Rectal smooth muscle tissue (tissue), 1 donor: ENCODE data around the gene MRPS23.
A peak's percentile ranks its signal among the peaks of the same experiment; 100 is the strongest.

ENCODE experiments used
- H3K27ac ChIP-seq: one replicate; pipeline ENCODE4 v1.7.0; 2013; ENCODE audit warnings: low read depth, low read length, inconsistent platforms
- H3K27me3 ChIP-seq: one replicate; pipeline ENCODE4 v1.7.0; 2013; ENCODE audit warnings: low read length; ENCODE audit not compliant: control insufficient read depth, insufficient read depth
- H3K36me3 ChIP-seq: one replicate; pipeline ENCODE4 v1.7.0; 2013; ENCODE audit warnings: low read length; ENCODE audit not compliant: control insufficient read depth, insufficient read depth
- H3K4me1 ChIP-seq: one replicate; pipeline ENCODE4 v1.7.0; 2013; ENCODE audit warnings: low read length; ENCODE audit not compliant: control insufficient read depth, insufficient read depth
- H3K4me3 ChIP-seq: one replicate; pipeline ENCODE4 v1.7.0; 2013; ENCODE audit warnings: low read length
- H3K9ac ChIP-seq: one replicate; pipeline ENCODE4 v1.7.0; 2013; ENCODE audit warnings: low read length

Gene MRPS23

GRCh38 chr17:57867126-57867525 is 17.3 kb upstream of the MRPS23 start:
- no peak overlapping the region for H3K9ac ChIP-seq
- H3K27ac ChIP-seq = peak overlapping the region; percentile 86

GRCh38 chr17:57866723-57867122 is 16.9 kb upstream of the MRPS23 start:
- Histone ChIP-seq H3K36me3 (peaks cover 2% of the 10 kb centered on the region), H3K27me3 (no peaks in the 10 kb centered on the region), H3K27ac (peak overlapping the region; percentile 86), H3K4me3 (no peak overlapping the region), H3K9ac (no peak overlapping the region), H3K4me1 (peaks cover 42% of the 10 kb centered on the region)

More at GRCh38 chr17:57867126-57867525, 17.3 kb upstream of the MRPS23 start:
- Histone ChIP-seq H3K36me3 (peaks cover 2% of the 10 kb centered on the region), H3K4me3 (no peak overlapping the region), H3K27me3 (no peaks in the 10 kb centered on the region), H3K4me1 (peaks cover 44% of the 10 kb centered on the region)

GRCh38 chr17:57866319-57866718 is 16.5 kb upstream of the MRPS23 start:
- peaks cover 2% of the 10 kb centered on the region for H3K36me3 ChIP-seq
- H3K27ac ChIP-seq = peak overlapping the region; percentile 27
- H3K4me1 ChIP-seq = peaks cover 41% of the 10 kb centered on the region

GRCh38 chr17:57864273-57864672 is 14.4 kb upstream of the MRPS23 start:
- Histone ChIP-seq H3K27ac (peak overlapping the region; percentile 5), H3K36me3 (no peaks in the 10 kb centered on the region), H3K9ac (no peak overlapping the region), H3K27me3 (no peaks in the 10 kb centered on the region), H3K4me1 (peaks cover 45% of the 10 kb centered on the region), H3K4me3 (no peak overlapping the region)

More at GRCh38 chr17:57866319-57866718, 16.5 kb upstream of the MRPS23 start:
- Histone ChIP-seq H3K27me3 (no peaks in the 10 kb centered on the region), H3K9ac (no peak overlapping the region), H3K4me3 (no peak overlapping the region)

GRCh38 chr17:57862694-57863667 is 13.1 kb upstream of the MRPS23 start:
- Histone ChIP-seq H3K4me3 (peak overlapping the region; percentile 59), H3K27me3 (no peaks in the 10 kb centered on the region), H3K36me3 (no peaks in the 10 kb centered on the region), H3K4me1 (peaks cover 43% of the 10 kb centered on the region), H3K9ac (no peak overlapping the region), H3K27ac (peak overlapping the region; percentile 98)

GRCh38 chr17:57861790-57862693 is 12.2 kb upstream of the MRPS23 start:
- Histone ChIP-seq H3K36me3 (no peaks in the 10 kb centered on the region), H3K9ac (peak overlapping the region; percentile 35)

GRCh38 chr17:57861000-57861789 is 11.4 kb upstream of the MRPS23 start:
- H3K36me3 ChIP-seq = no peaks in the 10 kb centered on the region
- H3K27me3 ChIP-seq = no peaks in the 10 kb centered on the region
- H3K9ac ChIP-seq = no peak overlapping the region
- peak overlapping the region; percentile 59 for H3K4me3 ChIP-seq
- peaks cover 35% of the 10 kb centered on the region for H3K4me1 ChIP-seq
- H3K27ac ChIP-seq = peak overlapping the region; percentile 98

More at GRCh38 chr17:57861790-57862693, 12.2 kb upstream of the MRPS23 start:
- Histone ChIP-seq H3K27me3 (no peaks in the 10 kb centered on the region), H3K4me3 (peak overlapping the region; percentile 59), H3K27ac (peak overlapping the region; percentile 98), H3K4me1 (peaks cover 35% of the 10 kb centered on the region)

GRCh38 chr17:57860414-57860999 is 10.7 kb upstream of the MRPS23 start:
- Histone ChIP-seq H3K36me3 (no peaks in the 10 kb centered on the region), H3K4me1 (peaks cover 39% of the 10 kb centered on the region), H3K9ac (no peak overlapping the region), H3K4me3 (peak overlapping the region; percentile 2), H3K27me3 (no peaks in the 10 kb centered on the region), H3K27ac (peak overlapping the region; percentile 98)

GRCh38 chr17:57859601-57860413 is 10.0 kb upstream of the MRPS23 start:
- H3K27me3 ChIP-seq = no peaks in the 10 kb centered on the region
- H3K4me3 ChIP-seq = no peak overlapping the region
- H3K27ac ChIP-seq = peak overlapping the region; percentile 98
- peaks cover 39% of the 10 kb centered on the region for H3K4me1 ChIP-seq
- no peak overlapping the region for H3K9ac ChIP-seq
- no peaks in the 10 kb centered on the region for H3K36me3 ChIP-seq

- Histone ChIP-seq H3K27ac (peak overlapping the region; percentile 98), H3K4me3 (no peak overlapping the region), H3K36me3 (no peaks in the 10 kb centered on the region), H3K27me3 (no peaks in the 10 kb centered on the region), H3K4me1 (peaks cover 39% of the 10 kb centered on the region), H3K9ac (no peak overlapping the region)
These were observed 9.0 kb upstream of the MRPS23 start for GRCh38 chr17:57858838-57859237.
